ENCODE data around the gene HHATL.
"Not testable (repeated sequence)": the region's sequence is repeated elsewhere in the genome, so short reads cannot be mapped to it uniquely, and the experiment has no call there.

HHATL gene

DNA sequence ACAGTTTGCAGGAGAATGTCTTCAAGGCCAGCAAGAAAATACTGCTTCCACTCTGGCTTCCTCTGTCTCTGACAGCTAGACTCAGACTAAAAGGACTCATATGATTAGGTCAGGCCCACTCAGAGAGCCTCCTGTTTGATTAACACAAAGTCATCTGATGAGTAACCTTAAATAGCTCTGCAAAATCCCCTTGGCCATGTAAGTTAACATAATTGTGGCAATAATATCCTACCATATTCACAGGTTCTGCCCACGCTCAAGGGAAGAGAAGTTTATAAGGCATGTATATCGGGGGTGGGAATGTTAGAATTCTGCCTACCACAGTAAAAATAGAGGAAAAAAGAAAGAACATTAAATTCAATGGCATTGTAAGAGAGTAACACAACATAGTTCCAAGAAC, 20.6 kb upstream of the HHATL start:
- Histone ChIP-seq H3K4me3 (ENCODE audit: low read length in 2 of 2) (no peak overlapping the region), H3K9me3 (replicated peaks in 1 of 2; ENCODE audit: control insufficient read depth in 2 of 2, insufficient read depth in 1 of 2, low read depth in 1 of 2, low read length in 2 of 2) (no peaks in the 10 kb centered on the region), H3K18ac (ENCODE audit: low read length) (no peak overlapping the region), H3K36me3 (replicated peaks in 1 of 2; ENCODE audit: control insufficient read depth in 2 of 2, insufficient read depth in 2 of 2, low read length in 2 of 2) (no peaks in the 10 kb centered on the region), H4K91ac (ENCODE audit: low read depth, low read length, poor library complexity) (no peak overlapping the region), H3K4me2 (ENCODE audit: insufficient read depth, low read length, poor library complexity, severe bottlenecking) (no peak overlapping the region), H3K4ac (ENCODE audit: low read length) (no peak overlapping the region), H2BK12ac (ENCODE audit: low read length) (no peak overlapping the region), H3K27ac (replicated peaks; ENCODE audit: low read length) (no peak overlapping the region), H3K23ac (ENCODE audit: low read depth, low read length, poor library complexity) (no peak overlapping the region), H3K27me3 (ENCODE audit: control insufficient read depth in 3 of 3, insufficient read depth in 3 of 3, low read depth in 1 of 3, low read length in 3 of 3) (peaks cover 0 to 4% (median 0%) of the 10 kb centered on the region in 3 experiments), H3K9ac (ENCODE audit: low read depth, low read length, poor library complexity) (no peak overlapping the region), H3K79me1 (ENCODE audit: low read depth, low read length) (no peaks in the 10 kb centered on the region), H2BK120ac (ENCODE audit: low read depth, low read length) (no peak overlapping the region), H4K8ac (ENCODE audit: low read depth, low read length) (no peak overlapping the region), H2BK15ac (ENCODE audit: low read length) (no peak overlapping the region), H2AK5ac (ENCODE audit: low read depth, low read length) (no peak overlapping the region), H3K14ac (ENCODE audit: low read length) (no peak overlapping the region), H2BK5ac (ENCODE audit: low read length) (no peak overlapping the region), H2AFZ (ENCODE audit: low read length) (no peak overlapping the region), H3K4me1 (ENCODE audit: control insufficient read depth in 2 of 2, insufficient read depth in 1 of 2, low read depth in 1 of 2, low read length in 2 of 2) (no peaks in the 10 kb centered on the region)
- DNase-seq (ENCODE audit: low spot score) = no peak
- no CpG with 5 or more reads among the region's 2 CpGs for WGBS, 2 donors (ENCODE audit: extremely low coverage in 2 of 2, insufficient read length in 2 of 2, insufficient replicate concordance in 1 of 2)

DNA sequence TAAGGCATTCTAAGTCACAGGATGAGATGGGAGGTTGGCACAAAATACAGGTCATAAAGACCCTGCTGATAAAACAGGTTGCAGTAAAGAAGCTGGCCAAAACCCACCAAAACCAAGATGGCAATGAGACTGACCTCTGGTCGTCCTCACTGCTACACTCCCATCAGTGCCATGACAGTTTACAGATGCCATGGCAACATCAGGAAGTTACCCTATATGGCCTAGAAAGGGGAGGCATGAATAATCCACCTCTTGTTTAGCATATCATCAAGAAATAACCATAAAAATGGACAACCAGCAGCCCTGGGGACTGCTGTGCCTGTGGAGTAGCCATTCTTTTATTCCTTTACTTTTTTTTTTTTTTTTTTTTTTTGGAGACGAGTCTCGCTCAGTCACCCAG, 19.8 kb upstream of the HHATL start:
- no CpG with 5 or more reads among the region's 3 CpGs for WGBS, 2 donors (ENCODE audit: extremely low coverage in 2 of 2, insufficient read length in 2 of 2, insufficient replicate concordance in 1 of 2)
- DNase-seq (ENCODE audit: low spot score); H3K79me1 ChIP-seq (ENCODE audit: low read depth, low read length); H2BK15ac ChIP-seq (ENCODE audit: low read length); H3K4me2 ChIP-seq (ENCODE audit: insufficient read depth, low read length, poor library complexity, severe bottlenecking); H3K27me3 ChIP-seq (ENCODE audit: control insufficient read depth in 3 of 3, insufficient read depth in 3 of 3, low read depth in 1 of 3, low read length in 3 of 3); H3K27ac ChIP-seq (replicated peaks; ENCODE audit: low read length); H2BK12ac ChIP-seq (ENCODE audit: low read length); H3K14ac ChIP-seq (ENCODE audit: low read length); H2BK120ac ChIP-seq (ENCODE audit: low read depth, low read length); H3K23ac ChIP-seq (ENCODE audit: low read depth, low read length, poor library complexity); H4K91ac ChIP-seq (ENCODE audit: low read depth, low read length, poor library complexity); H4K8ac ChIP-seq (ENCODE audit: low read depth, low read length); H2AK5ac ChIP-seq (ENCODE audit: low read depth, low read length); H3K36me3 ChIP-seq (replicated peaks in 1 of 2; ENCODE audit: control insufficient read depth in 2 of 2, insufficient read depth in 2 of 2, low read length in 2 of 2); H3K4ac ChIP-seq (ENCODE audit: low read length); H3K4me1 ChIP-seq (ENCODE audit: control insufficient read depth in 2 of 2, insufficient read depth in 1 of 2, low read depth in 1 of 2, low read length in 2 of 2); H2AFZ ChIP-seq (ENCODE audit: low read length); H2BK5ac ChIP-seq (ENCODE audit: low read length); H3K9me3 ChIP-seq (replicated peaks in 1 of 2; ENCODE audit: control insufficient read depth in 2 of 2, insufficient read depth in 1 of 2, low read depth in 1 of 2, low read length in 2 of 2); H3K4me3 ChIP-seq (ENCODE audit: low read length in 2 of 2); H3K9ac ChIP-seq (ENCODE audit: low read depth, low read length, poor library complexity); H3K18ac ChIP-seq (ENCODE audit: low read length): not testable (repeated sequence)

DNA sequence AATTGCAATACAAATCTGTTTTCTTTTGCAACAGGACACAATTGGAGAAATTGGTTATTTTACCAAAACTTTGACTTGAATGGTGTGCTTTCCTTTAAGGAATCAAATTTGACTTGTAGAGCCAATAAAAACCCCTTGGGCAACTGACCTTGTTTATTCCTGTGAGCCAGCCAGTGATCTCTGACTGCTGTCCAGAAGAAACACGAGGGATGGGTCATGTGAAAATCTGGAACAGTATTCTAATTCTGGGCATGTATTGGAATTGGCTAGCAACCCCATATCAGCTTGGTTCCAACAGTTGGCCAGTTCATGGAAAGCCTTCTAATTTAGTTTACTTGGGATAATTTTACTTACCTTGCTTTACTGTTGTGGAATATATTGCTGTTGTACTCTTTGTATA, 19.1 kb upstream of the HHATL start:
- Histone ChIP-seq H3K14ac (ENCODE audit: low read length) (no peak overlapping the region), H3K4me1 (ENCODE audit: control insufficient read depth in 2 of 2, insufficient read depth in 1 of 2, low read depth in 1 of 2, low read length in 2 of 2) (no peaks in the 10 kb centered on the region), H3K4ac (ENCODE audit: low read length) (no peak overlapping the region), H2BK12ac (ENCODE audit: low read length) (no peak overlapping the region), H3K9me3 (replicated peaks in 1 of 2; ENCODE audit: control insufficient read depth in 2 of 2, insufficient read depth in 1 of 2, low read depth in 1 of 2, low read length in 2 of 2) (no peaks in the 10 kb centered on the region), H3K4me3 (ENCODE audit: low read length in 2 of 2) (no peak overlapping the region), H3K36me3 (replicated peaks in 1 of 2; ENCODE audit: control insufficient read depth in 2 of 2, insufficient read depth in 2 of 2, low read length in 2 of 2) (no peaks in the 10 kb centered on the region), H3K79me1 (ENCODE audit: low read depth, low read length) (no peaks in the 10 kb centered on the region), H2BK5ac (ENCODE audit: low read length) (no peak overlapping the region), H3K4me2 (ENCODE audit: insufficient read depth, low read length, poor library complexity, severe bottlenecking) (no peak overlapping the region), H3K27ac (replicated peaks; ENCODE audit: low read length) (no peak overlapping the region), H3K18ac (ENCODE audit: low read length) (no peak overlapping the region), H2AFZ (ENCODE audit: low read length) (no peak overlapping the region), H2AK5ac (ENCODE audit: low read depth, low read length) (no peak overlapping the region), H4K91ac (ENCODE audit: low read depth, low read length, poor library complexity) (no peak overlapping the region), H3K9ac (ENCODE audit: low read depth, low read length, poor library complexity) (no peak overlapping the region), H4K8ac (ENCODE audit: low read depth, low read length) (no peak overlapping the region), H2BK15ac (ENCODE audit: low read length) (no peak overlapping the region), H3K23ac (ENCODE audit: low read depth, low read length, poor library complexity) (no peak overlapping the region), H2BK120ac (ENCODE audit: low read depth, low read length) (no peak overlapping the region), H3K27me3 (ENCODE audit: control insufficient read depth in 3 of 3, insufficient read depth in 3 of 3, low read depth in 1 of 3, low read length in 3 of 3) (peaks cover 0 to 4% (median 0%) of the 10 kb centered on the region in 3 experiments)
- WGBS, 2 donors (ENCODE audit: extremely low coverage in 2 of 2, insufficient read length in 2 of 2, insufficient replicate concordance in 1 of 2) = no CpG with 5 or more reads among the region's 1 CpG
- DNase-seq (ENCODE audit: low spot score) = no peak

DNA sequence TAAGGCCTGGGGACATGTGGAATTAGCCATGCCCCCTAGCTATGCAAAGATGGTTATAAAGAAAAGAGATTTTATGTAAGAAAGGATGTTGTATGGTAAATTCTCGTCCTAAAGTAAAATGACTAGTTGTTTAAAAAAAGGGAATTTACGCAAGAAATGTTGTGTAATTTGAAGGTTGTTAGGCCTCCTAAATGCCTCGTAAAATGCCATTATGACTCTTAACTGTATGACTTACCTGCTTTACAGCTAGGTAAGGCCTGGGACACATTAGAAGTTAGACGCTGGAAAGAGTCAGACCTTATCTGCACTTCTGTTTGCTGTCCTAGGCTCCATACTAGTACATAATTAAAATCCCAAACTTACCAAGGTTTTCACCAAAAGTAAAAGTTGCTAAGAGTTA, 17.5 kb upstream of the HHATL start:
- H3K9ac ChIP-seq (ENCODE audit: low read depth, low read length, poor library complexity) = no peak overlapping the region
- no peak overlapping the region for H3K27ac ChIP-seq (replicated peaks; ENCODE audit: low read length)
- no peaks in the 10 kb centered on the region for H3K79me1 ChIP-seq (ENCODE audit: low read depth, low read length)
- no peaks in the 10 kb centered on the region for H3K9me3 ChIP-seq (replicated peaks in 1 of 2; ENCODE audit: control insufficient read depth in 2 of 2, insufficient read depth in 1 of 2, low read depth in 1 of 2, low read length in 2 of 2)
- H4K91ac ChIP-seq (ENCODE audit: low read depth, low read length, poor library complexity) = no peak overlapping the region
- no peak overlapping the region for H2BK12ac ChIP-seq (ENCODE audit: low read length)
- H2BK120ac ChIP-seq (ENCODE audit: low read depth, low read length) = no peak overlapping the region
- H3K18ac ChIP-seq (ENCODE audit: low read length) = no peak overlapping the region
- H2BK5ac ChIP-seq (ENCODE audit: low read length) = no peak overlapping the region
- H2BK15ac ChIP-seq (ENCODE audit: low read length) = no peak overlapping the region
- H3K27me3 ChIP-seq (ENCODE audit: control insufficient read depth in 3 of 3, insufficient read depth in 3 of 3, low read depth in 1 of 3, low read length in 3 of 3) = peaks cover 0 to 4% (median 0%) of the 10 kb centered on the region in 3 experiments
- H3K23ac ChIP-seq (ENCODE audit: low read depth, low read length, poor library complexity) = no peak overlapping the region
- H2AK5ac ChIP-seq (ENCODE audit: low read depth, low read length) = no peak overlapping the region
- no peaks in the 10 kb centered on the region for H3K4me1 ChIP-seq (ENCODE audit: control insufficient read depth in 2 of 2, insufficient read depth in 1 of 2, low read depth in 1 of 2, low read length in 2 of 2)
- DNase-seq (ENCODE audit: low spot score) = no peak
- no peak overlapping the region for H3K4ac ChIP-seq (ENCODE audit: low read length)
- H3K4me3 ChIP-seq (ENCODE audit: low read length in 2 of 2) = no peak overlapping the region
- H2AFZ ChIP-seq (ENCODE audit: low read length) = no peak overlapping the region
- no peaks in the 10 kb centered on the region for H3K36me3 ChIP-seq (replicated peaks in 1 of 2; ENCODE audit: control insufficient read depth in 2 of 2, insufficient read depth in 2 of 2, low read length in 2 of 2)
- 100% methylated on average over 1 of the region's 4 CpGs; no CpG with 5 or more reads in 1 of the 2 donors for WGBS, 2 donors (ENCODE audit: extremely low coverage in 2 of 2, insufficient read length in 2 of 2, insufficient replicate concordance in 1 of 2)
- no peak overlapping the region for H3K4me2 ChIP-seq (ENCODE audit: insufficient read depth, low read length, poor library complexity, severe bottlenecking)
- no peak overlapping the region for H3K14ac ChIP-seq (ENCODE audit: low read length)
- no peak overlapping the region for H4K8ac ChIP-seq (ENCODE audit: low read depth, low read length)
